DOHH2 (cell line): Measurements from ENCODE around the gene UBE2Z.

Experiments used
- EZH2phosphoT487 ChIP-seq: fragments of 200-600 bp; sonication (generic); IDR thresholded peaks from 2 replicates; pipeline ENCODE4 v1.6.1; 2017; ENCODE audit warnings: borderline replicate concordance, mild to moderate bottlenecking, antibody characterized with exemption, low read length, moderate library complexity, mixed read lengths
- TF ChIP-seq, protein P1 (sequence below): fragments of 200-600 bp; sonication (generic); IDR thresholded peaks from one replicate; pipeline ENCODE4 v1.5.1; 2014; ENCODE audit warnings: antibody characterized with exemption, mild to moderate bottlenecking, low read depth, low read length; ENCODE audit not compliant: poor library complexity, severe bottlenecking

- TF ChIP-seq, protein P1, sequence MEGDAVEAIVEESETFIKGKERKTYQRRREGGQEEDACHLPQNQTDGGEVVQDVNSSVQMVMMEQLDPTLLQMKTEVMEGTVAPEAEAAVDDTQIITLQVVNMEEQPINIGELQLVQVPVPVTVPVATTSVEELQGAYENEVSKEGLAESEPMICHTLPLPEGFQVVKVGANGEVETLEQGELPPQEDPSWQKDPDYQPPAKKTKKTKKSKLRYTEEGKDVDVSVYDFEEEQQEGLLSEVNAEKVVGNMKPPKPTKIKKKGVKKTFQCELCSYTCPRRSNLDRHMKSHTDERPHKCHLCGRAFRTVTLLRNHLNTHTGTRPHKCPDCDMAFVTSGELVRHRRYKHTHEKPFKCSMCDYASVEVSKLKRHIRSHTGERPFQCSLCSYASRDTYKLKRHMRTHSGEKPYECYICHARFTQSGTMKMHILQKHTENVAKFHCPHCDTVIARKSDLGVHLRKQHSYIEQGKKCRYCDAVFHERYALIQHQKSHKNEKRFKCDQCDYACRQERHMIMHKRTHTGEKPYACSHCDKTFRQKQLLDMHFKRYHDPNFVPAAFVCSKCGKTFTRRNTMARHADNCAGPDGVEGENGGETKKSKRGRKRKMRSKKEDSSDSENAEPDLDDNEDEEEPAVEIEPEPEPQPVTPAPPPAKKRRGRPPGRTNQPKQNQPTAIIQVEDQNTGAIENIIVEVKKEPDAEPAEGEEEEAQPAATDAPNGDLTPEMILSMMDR: no peak
- TF ChIP-seq EZH2phosphoT487: no peak
Observed at GRCh38 chr17:48908853-48909394, 717 bp downstream of the UBE2Z start.
